GM23338 (cell line): Measurements from ENCODE around the gene SH2D5. TPM values are rescaled to one million over a fixed set of nuclear protein-coding genes. Genes with fewer than 3 reads are reported as not detected.

Source experiments
- ATAC-seq: fragments of 200-7000 bp; cut with Tn5 transposase; 3 replicates; pipeline ENCODE4 v1.9.1; 2020
- DNase-seq: peaks from one replicate; pipeline ENCODE4 v3.0.0-alpha.2; 2015; ENCODE audit warnings: low spot score
- H2AFZ ChIP-seq: fragments of 200-600 bp; sonication (generic); 2 replicates; pipeline ENCODE4 v1.8.0; 2016; ENCODE audit warnings: antibody characterized with exemption, mild to moderate bottlenecking, moderate library complexity
- H3F3A ChIP-seq: fragments of 200-600 bp; sonication (generic); replicated peaks from 2 replicates; pipeline ENCODE4 v1.8.0; 2017; ENCODE audit warnings: antibody characterized with exemption, mixed run types, low read depth
- H3K27ac ChIP-seq: fragments of 200-600 bp; sonication (generic); 2 replicates; pipeline ENCODE4 v1.6.1; 2016; ENCODE audit warnings: low read depth
- H3K27me3 ChIP-seq: fragments of 200-600 bp; sonication (generic); 2 replicates; pipeline ENCODE4 v1.8.0; 2016; ENCODE audit warnings: mild to moderate bottlenecking, mixed run types, moderate library complexity; ENCODE audit not compliant: insufficient read depth
- H3K36me3 ChIP-seq: fragments of 200-600 bp; sonication (generic); 2 replicates; pipeline ENCODE4 v1.8.0; 2016; ENCODE audit warnings: mild to moderate bottlenecking; ENCODE audit not compliant: insufficient read depth
- H3K4me1 ChIP-seq: fragments of 200-600 bp; sonication (generic); 2 replicates; pipeline ENCODE4 v1.8.0; 2016; ENCODE audit warnings: mild to moderate bottlenecking, moderate library complexity; ENCODE audit not compliant: insufficient read depth
- H3K4me2 ChIP-seq: fragments of 200-600 bp; sonication (generic); 2 replicates; pipeline ENCODE4 v1.7.1; 2017; ENCODE audit warnings: mixed run types
- H3K4me3 ChIP-seq: fragments of 200-600 bp; sonication (generic); 2 replicates; pipeline ENCODE4 v1.6.1; 2016; ENCODE audit warnings: mixed run types
- H3K79me2 ChIP-seq: fragments of 200-600 bp; sonication (generic); replicated peaks from 2 replicates; pipeline ENCODE4 v1.8.0; 2017; ENCODE audit warnings: mild to moderate bottlenecking; ENCODE audit not compliant: insufficient read depth
- H3K9me2 ChIP-seq: fragments of 200-600 bp; sonication (generic); 2 replicates; pipeline ENCODE4 v1.8.0; 2017; ENCODE audit not compliant: insufficient read depth
- H4K20me1 ChIP-seq: fragments of 200-600 bp; sonication (generic); replicated peaks from 2 replicates; pipeline ENCODE4 v1.8.0; 2017; ENCODE audit warnings: mild to moderate bottlenecking; ENCODE audit not compliant: insufficient read depth
- H3K27ac Mint-ChIP-seq: 2 replicates; pipeline ENCODE4 v1.8.0; 2020; ENCODE audit warnings: inconsistent platforms, mild to moderate bottlenecking, moderate library complexity, mixed read lengths
- H3K27me3 Mint-ChIP-seq: 3 replicates; pipeline ENCODE4 v1.8.0; 2022; ENCODE audit warnings: low read depth, mild to moderate bottlenecking, moderate library complexity, mixed read lengths, inconsistent platforms; ENCODE audit not compliant: insufficient read depth, poor library complexity
- H3K36me3 Mint-ChIP-seq: 3 replicates; pipeline ENCODE4 v1.8.0; 2021; ENCODE audit warnings: low read depth, mild to moderate bottlenecking, inconsistent platforms, moderate library complexity, mixed read lengths
- H3K4me1 Mint-ChIP-seq: 3 replicates; pipeline ENCODE4 v1.8.0; 2020; ENCODE audit warnings: mild to moderate bottlenecking, inconsistent platforms, mixed read lengths
- H3K4me3 Mint-ChIP-seq: 3 replicates; pipeline ENCODE4 v1.8.0; 2021; ENCODE audit warnings: moderate library complexity, mild to moderate bottlenecking, inconsistent platforms, mixed read lengths
- H3K9me3 Mint-ChIP-seq: 3 replicates; pipeline ENCODE4 v1.8.0; 2020; ENCODE audit warnings: moderate library complexity, mild to moderate bottlenecking, inconsistent platforms, mixed read lengths
- CREB1 ChIP-seq: fragments of 250-450 bp; sonication (Bioruptor Pico); IDR thresholded peaks from 2 replicates; pipeline ENCODE4 v1.5.0; 2020; ENCODE audit warnings: low read depth, mild to moderate bottlenecking, moderate library complexity
- EZH2 ChIP-seq: fragments of 200-600 bp; sonication (generic); IDR thresholded peaks from one replicate; pipeline ENCODE4 v1.8.0; 2017; ENCODE audit warnings: antibody characterized with exemption, mild to moderate bottlenecking, low read depth; ENCODE audit not compliant: unreplicated experiment
- EZH2phosphoT487 ChIP-seq: fragments of 200-600 bp; sonication (generic); IDR thresholded peaks from one replicate; pipeline ENCODE4 v1.8.1; 2018; ENCODE audit warnings: antibody characterized with exemption; ENCODE audit not compliant: unreplicated experiment
- JUNB ChIP-seq: IDR thresholded peaks from one replicate; pipeline ENCODE4 v1.6.1; 2016; ENCODE audit warnings: antibody characterized with exemption; ENCODE audit not compliant: unreplicated experiment
- NANOG ChIP-seq: IDR thresholded peaks from 2 replicates; pipeline ENCODE4 v1.6.1; 2016; ENCODE audit warnings: antibody characterized with exemption, borderline replicate concordance
- POLR2AphosphoS5 ChIP-seq: IDR thresholded peaks from 2 replicates; pipeline ENCODE4 v1.6.1; 2016; ENCODE audit warnings: antibody characterized with exemption, low read depth
- STAT1 ChIP-seq: IDR thresholded peaks from one replicate; pipeline ENCODE4 v1.6.1; 2016; ENCODE audit warnings: antibody characterized with exemption; ENCODE audit not compliant: unreplicated experiment
- ZNF114 ChIP-seq: fragments of 250-450 bp; sonication (Bioruptor Pico); IDR thresholded peaks from 2 replicates; pipeline ENCODE4 v1.5.0; 2020; ENCODE audit warnings: mild to moderate bottlenecking, moderate library complexity
- ZNF331 ChIP-seq: fragments of 250-450 bp; sonication (Bioruptor Pico); IDR thresholded peaks from 2 replicates; pipeline ENCODE4 v1.5.0; 2020; ENCODE audit warnings: low read depth, mild to moderate bottlenecking, moderate library complexity
- polyA plus RNA-seq: library from polyadenylated mRNA; unstranded; fragments of >200 nt; fragmentation: Nextera tagmentation; extraction: Ambion mirVana; gene quantifications from 2 replicates; pipeline ENCODE4 v1.2.1, GENCODE V29; 2016
- total RNA-seq: library from RNA; depleted of rRNA; stranded (reverse); fragments of >200 nt; shearing (Covaris generic); gene quantifications from 2 replicates; pipeline ENCODE4 v1.2.3, GENCODE V29; 2014
- TF ChIP-seq, protein P1 (sequence below), 2 experiments: fragments of 200-600 bp in 1 of 2; sonication (generic) in 1 of 2; conservative IDR thresholded peaks; 2 replicates each; pipeline versions ENCODE4 v1.5.1 to v1.6.1; 2016 to 2017; ENCODE audit warnings: antibody characterized with exemption in 2 of 2, low read depth in 2 of 2, mild to moderate bottlenecking in 2 of 2, moderate library complexity in 1 of 2
- TF ChIP-seq, protein P2 (sequence below): IDR thresholded peaks from one replicate; pipeline ENCODE4 v1.6.1; 2018; ENCODE audit warnings: antibody characterized with exemption; ENCODE audit not compliant: unreplicated experiment
- TF ChIP-seq, protein P3 (sequence below): fragments of 250-450 bp; sonication (Bioruptor Pico); IDR thresholded peaks from 2 replicates; pipeline ENCODE4 v1.5.0; 2020; ENCODE audit warnings: mild to moderate bottlenecking, moderate library complexity
- TF ChIP-seq, protein P4 (sequence below): IDR thresholded peaks from 2 replicates; pipeline ENCODE4 v1.6.1; 2016; ENCODE audit warnings: antibody characterized with exemption

The SH2D5 gene
- total and polyA plus RNA-seq, 2 experiments from 2014 or later, result 5.0 to 24.8 TPM

DNA sequence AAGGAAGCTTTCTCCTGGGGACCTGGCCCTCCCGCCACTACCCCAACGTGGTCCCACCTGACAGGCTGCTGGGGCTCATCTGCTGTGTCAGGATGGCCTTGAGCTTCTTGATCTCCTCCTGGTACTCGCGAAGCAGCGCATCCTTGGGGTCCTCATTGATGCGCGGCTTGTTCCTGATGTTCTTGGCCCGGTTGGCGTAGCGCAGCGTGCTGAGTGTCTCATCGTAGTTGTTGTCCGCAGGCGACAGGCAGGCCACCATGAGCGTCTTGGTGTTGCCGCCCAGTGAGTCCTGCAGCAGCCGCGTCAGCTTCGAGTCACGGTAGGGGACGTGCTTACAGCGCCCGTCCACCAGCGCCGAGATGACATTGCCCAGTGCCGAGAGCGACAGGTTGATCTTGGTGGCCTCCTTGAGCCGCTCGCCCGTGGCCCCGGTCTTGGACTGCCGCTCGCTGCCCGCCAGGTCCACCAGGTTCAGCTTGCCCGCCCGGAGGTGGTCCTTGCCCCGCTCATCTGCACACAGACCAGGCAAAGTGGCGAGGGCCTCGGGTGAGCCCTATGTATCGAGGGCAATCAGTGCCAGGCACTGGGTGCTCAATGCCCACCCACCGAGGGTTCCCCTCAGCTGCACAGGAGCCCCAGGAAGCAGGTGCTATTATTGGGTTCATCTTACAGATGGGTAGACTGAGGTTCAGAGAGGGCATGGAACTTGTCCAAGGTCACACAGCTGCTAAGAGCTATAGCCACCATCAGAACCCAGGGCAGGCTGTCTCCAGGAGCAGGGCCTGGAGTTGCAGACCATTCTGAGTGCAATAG, 27.9 kb downstream of the SH2D5 start:
- Histone ChIP-seq H3K27me3 (no peaks in the 10 kb centered on the region), H3K36me3 (no peaks in the 10 kb centered on the region; the same call in 1 of the 2 replicates), H3K9me2 (no peaks in the 10 kb centered on the region), H3K4me3 (no peak overlapping the region), H3K4me2 (no peak overlapping the region), H3K27ac (no peak overlapping the region), H3F3A (no peaks in the 10 kb centered on the region), H3K79me2 (no peaks in the 10 kb centered on the region), H4K20me1 (peaks cover 4% of the 10 kb centered on the region), H3K4me1 (no peaks in the 10 kb centered on the region), H2AFZ (no peak overlapping the region)
- TF ChIP-seq EZH2phosphoT487 (no peak), POLR2AphosphoS5 (no peak), EZH2 (no peak), CREB1 (CRISPR knock-in tag) (no peak), STAT1 (no peak), JUNB (no peak), NANOG (no peak), ZNF331 (no peak), ZNF114 (CRISPR knock-in tag) (no peak)
- TF ChIP-seq, protein P1, sequence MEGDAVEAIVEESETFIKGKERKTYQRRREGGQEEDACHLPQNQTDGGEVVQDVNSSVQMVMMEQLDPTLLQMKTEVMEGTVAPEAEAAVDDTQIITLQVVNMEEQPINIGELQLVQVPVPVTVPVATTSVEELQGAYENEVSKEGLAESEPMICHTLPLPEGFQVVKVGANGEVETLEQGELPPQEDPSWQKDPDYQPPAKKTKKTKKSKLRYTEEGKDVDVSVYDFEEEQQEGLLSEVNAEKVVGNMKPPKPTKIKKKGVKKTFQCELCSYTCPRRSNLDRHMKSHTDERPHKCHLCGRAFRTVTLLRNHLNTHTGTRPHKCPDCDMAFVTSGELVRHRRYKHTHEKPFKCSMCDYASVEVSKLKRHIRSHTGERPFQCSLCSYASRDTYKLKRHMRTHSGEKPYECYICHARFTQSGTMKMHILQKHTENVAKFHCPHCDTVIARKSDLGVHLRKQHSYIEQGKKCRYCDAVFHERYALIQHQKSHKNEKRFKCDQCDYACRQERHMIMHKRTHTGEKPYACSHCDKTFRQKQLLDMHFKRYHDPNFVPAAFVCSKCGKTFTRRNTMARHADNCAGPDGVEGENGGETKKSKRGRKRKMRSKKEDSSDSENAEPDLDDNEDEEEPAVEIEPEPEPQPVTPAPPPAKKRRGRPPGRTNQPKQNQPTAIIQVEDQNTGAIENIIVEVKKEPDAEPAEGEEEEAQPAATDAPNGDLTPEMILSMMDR (conservative IDR thresholded peaks at IDR 0.05; ENCODE audit: low read depth in 2 of 2), result no peak
- TF ChIP-seq, protein P2, sequence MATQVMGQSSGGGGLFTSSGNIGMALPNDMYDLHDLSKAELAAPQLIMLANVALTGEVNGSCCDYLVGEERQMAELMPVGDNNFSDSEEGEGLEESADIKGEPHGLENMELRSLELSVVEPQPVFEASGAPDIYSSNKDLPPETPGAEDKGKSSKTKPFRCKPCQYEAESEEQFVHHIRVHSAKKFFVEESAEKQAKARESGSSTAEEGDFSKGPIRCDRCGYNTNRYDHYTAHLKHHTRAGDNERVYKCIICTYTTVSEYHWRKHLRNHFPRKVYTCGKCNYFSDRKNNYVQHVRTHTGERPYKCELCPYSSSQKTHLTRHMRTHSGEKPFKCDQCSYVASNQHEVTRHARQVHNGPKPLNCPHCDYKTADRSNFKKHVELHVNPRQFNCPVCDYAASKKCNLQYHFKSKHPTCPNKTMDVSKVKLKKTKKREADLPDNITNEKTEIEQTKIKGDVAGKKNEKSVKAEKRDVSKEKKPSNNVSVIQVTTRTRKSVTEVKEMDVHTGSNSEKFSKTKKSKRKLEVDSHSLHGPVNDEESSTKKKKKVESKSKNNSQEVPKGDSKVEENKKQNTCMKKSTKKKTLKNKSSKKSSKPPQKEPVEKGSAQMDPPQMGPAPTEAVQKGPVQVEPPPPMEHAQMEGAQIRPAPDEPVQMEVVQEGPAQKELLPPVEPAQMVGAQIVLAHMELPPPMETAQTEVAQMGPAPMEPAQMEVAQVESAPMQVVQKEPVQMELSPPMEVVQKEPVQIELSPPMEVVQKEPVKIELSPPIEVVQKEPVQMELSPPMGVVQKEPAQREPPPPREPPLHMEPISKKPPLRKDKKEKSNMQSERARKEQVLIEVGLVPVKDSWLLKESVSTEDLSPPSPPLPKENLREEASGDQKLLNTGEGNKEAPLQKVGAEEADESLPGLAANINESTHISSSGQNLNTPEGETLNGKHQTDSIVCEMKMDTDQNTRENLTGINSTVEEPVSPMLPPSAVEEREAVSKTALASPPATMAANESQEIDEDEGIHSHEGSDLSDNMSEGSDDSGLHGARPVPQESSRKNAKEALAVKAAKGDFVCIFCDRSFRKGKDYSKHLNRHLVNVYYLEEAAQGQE, result no peak
- TF ChIP-seq, protein P3, sequence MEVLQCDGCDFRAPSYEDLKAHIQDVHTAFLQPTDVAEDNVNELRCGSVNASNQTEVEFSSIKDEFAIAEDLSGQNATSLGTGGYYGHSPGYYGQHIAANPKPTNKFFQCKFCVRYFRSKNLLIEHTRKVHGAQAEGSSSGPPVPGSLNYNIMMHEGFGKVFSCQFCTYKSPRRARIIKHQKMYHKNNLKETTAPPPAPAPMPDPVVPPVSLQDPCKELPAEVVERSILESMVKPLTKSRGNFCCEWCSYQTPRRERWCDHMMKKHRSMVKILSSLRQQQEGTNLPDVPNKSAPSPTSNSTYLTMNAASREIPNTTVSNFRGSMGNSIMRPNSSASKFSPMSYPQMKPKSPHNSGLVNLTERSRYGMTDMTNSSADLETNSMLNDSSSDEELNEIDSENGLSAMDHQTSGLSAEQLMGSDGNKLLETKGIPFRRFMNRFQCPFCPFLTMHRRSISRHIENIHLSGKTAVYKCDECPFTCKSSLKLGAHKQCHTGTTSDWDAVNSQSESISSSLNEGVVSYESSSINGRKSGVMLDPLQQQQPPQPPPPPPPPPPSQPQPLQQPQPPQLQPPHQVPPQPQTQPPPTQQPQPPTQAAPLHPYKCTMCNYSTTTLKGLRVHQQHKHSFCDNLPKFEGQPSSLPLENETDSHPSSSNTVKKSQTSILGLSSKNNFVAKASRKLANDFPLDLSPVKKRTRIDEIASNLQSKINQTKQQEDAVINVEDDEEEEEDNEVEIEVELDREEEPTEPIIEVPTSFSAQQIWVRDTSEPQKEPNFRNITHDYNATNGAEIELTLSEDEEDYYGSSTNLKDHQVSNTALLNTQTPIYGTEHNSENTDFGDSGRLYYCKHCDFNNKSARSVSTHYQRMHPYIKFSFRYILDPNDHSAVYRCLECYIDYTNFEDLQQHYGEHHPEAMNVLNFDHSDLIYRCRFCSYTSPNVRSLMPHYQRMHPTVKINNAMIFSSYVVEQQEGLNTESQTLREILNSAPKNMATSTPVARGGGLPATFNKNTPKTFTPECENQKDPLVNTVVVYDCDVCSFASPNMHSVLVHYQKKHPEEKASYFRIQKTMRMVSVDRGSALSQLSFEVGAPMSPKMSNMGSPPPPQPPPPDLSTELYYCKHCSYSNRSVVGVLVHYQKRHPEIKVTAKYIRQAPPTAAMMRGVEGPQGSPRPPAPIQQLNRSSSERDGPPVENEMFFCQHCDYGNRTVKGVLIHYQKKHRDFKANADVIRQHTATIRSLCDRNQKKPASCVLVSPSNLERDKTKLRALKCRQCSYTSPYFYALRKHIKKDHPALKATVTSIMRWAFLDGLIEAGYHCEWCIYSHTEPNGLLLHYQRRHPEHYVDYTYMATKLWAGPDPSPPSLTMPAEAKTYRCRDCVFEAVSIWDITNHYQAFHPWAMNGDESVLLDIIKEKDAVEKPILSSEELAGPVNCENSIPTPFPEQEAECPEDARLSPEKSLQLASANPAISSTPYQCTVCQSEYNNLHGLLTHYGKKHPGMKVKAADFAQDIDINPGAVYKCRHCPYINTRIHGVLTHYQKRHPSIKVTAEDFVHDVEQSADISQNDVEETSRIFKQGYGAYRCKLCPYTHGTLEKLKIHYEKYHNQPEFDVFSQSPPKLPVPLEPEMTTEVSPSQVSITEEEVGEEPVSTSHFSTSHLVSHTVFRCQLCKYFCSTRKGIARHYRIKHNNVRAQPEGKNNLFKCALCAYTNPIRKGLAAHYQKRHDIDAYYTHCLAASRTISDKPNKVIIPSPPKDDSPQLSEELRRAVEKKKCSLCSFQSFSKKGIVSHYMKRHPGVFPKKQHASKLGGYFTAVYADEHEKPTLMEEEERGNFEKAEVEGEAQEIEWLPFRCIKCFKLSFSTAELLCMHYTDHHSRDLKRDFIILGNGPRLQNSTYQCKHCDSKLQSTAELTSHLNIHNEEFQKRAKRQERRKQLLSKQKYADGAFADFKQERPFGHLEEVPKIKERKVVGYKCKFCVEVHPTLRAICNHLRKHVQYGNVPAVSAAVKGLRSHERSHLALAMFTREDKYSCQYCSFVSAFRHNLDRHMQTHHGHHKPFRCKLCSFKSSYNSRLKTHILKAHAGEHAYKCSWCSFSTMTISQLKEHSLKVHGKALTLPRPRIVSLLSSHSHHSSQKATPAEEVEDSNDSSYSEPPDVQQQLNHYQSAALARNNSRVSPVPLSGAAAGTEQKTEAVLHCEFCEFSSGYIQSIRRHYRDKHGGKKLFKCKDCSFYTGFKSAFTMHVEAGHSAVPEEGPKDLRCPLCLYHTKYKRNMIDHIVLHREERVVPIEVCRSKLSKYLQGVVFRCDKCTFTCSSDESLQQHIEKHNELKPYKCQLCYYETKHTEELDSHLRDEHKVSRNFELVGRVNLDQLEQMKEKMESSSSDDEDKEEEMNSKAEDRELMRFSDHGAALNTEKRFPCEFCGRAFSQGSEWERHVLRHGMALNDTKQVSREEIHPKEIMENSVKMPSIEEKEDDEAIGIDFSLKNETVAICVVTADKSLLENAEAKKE (CRISPR knock-in tag), result no peak
- TF ChIP-seq, protein P4, sequence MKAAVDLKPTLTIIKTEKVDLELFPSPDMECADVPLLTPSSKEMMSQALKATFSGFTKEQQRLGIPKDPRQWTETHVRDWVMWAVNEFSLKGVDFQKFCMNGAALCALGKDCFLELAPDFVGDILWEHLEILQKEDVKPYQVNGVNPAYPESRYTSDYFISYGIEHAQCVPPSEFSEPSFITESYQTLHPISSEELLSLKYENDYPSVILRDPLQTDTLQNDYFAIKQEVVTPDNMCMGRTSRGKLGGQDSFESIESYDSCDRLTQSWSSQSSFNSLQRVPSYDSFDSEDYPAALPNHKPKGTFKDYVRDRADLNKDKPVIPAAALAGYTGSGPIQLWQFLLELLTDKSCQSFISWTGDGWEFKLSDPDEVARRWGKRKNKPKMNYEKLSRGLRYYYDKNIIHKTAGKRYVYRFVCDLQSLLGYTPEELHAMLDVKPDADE, result no peak
- Mint-ChIP-seq H3K27ac (no peak overlapping the region), H3K36me3 (peaks cover 24% of the 10 kb centered on the region), H3K9me3 (0 out of 3 replicates have a peak, but pooled peaks cover 2% of the 10 kb centered on the region), H3K4me1 (no peaks in the 10 kb centered on the region), H3K27me3 (peaks cover 8% of the 10 kb centered on the region), H3K4me3 (no peak overlapping the region)
- no peak for DNase-seq
- no peak for ATAC-seq
